Measurements from ENCODE around the gene SPTBN1. TPM values are rescaled to one million over a fixed set of nuclear protein-coding genes. Genes with fewer than 3 reads are reported as not detected.

The SPTBN1 gene
- total and polyA plus RNA-seq, 2 experiments from 2014 or later, result 122 to 341 TPM

- WGBS (ENCODE audit: low lambda C conversion rate, missing lambda C conversion rate), result 82% methylated on average over 1 of the region's 1 CpG
- H3K79me2 ChIP-seq, result peaks cover 81% of the 10 kb centered on the region
- TF ChIP-seq CTCF (IDR thresholded peaks at IDR 0.05; ENCODE audit: poor library complexity) (no peak), EZH2phosphoT487 (IDR thresholded peaks at IDR 0.05; ENCODE audit: low read depth, severe bottlenecking, unreplicated experiment) (no peak), EZH2 (IDR thresholded peaks at IDR 0.05; ENCODE audit: borderline replicate concordance) (no peak)
- H3K4me2 ChIP-seq, result no peak overlapping the region
- H3K4me1 ChIP-seq (ENCODE audit: insufficient read depth), result peaks cover 44% of the 10 kb centered on the region
- H3K27ac ChIP-seq, result peak overlapping the region; percentile 14
- no peak overlapping the region for H2AFZ ChIP-seq
- H4K20me1 ChIP-seq (ENCODE audit: insufficient read depth, poor library complexity, severe bottlenecking), result no peaks in the 10 kb centered on the region
- H3K27me3 ChIP-seq, result no peaks in the 10 kb centered on the region
- no peaks in the 10 kb centered on the region for H3K9me2 ChIP-seq (replicated peaks; ENCODE audit: insufficient read depth)
- no peak overlapping the region for H3K4me3 ChIP-seq
- no peaks in the 10 kb centered on the region for H3K36me3 ChIP-seq (replicated peaks; ENCODE audit: insufficient read depth, low read depth)
- no peaks in the 10 kb centered on the region for H3K9me3 ChIP-seq (ENCODE audit: low read depth)
- DNase-seq (ENCODE audit: low spot score), result no peak
Observed at GRCh38 chr2:54553775-54554174, 97.6 kb downstream of the SPTBN1 start.

GRCh38 chr2:54555318-54555837 is 99.3 kb downstream of the SPTBN1 start:
- Histone ChIP-seq H3K4me2 (peak overlapping the region; percentile 86), H2AFZ (no peak overlapping the region), H3K79me2 (peaks cover 86% of the 10 kb centered on the region), H3K27me3 (no peaks in the 10 kb centered on the region), H4K20me1 (ENCODE audit: insufficient read depth, poor library complexity, severe bottlenecking) (peaks cover 6% of the 10 kb centered on the region), H3K27ac (peak overlapping the region; percentile 98), H3K9me3 (ENCODE audit: low read depth) (no peaks in the 10 kb centered on the region), H3K4me3 (no peak overlapping the region), H3K36me3 (replicated peaks; ENCODE audit: insufficient read depth, low read depth) (no peaks in the 10 kb centered on the region), H3K4me1 (ENCODE audit: insufficient read depth) (peaks cover 32% of the 10 kb centered on the region), H3K9me2 (replicated peaks; ENCODE audit: insufficient read depth) (no peaks in the 10 kb centered on the region)
- 79% methylated on average over 3 of the region's 3 CpGs for WGBS (ENCODE audit: low lambda C conversion rate, missing lambda C conversion rate)
- TF ChIP-seq EZH2 (IDR thresholded peaks at IDR 0.05; ENCODE audit: borderline replicate concordance) (no peak), CTCF (IDR thresholded peaks at IDR 0.05; ENCODE audit: poor library complexity) (no peak), EZH2phosphoT487 (IDR thresholded peaks at IDR 0.05; ENCODE audit: low read depth, severe bottlenecking, unreplicated experiment) (no peak)
- DNase-seq (ENCODE audit: low spot score), result no peak

- WGBS (ENCODE audit: low lambda C conversion rate, missing lambda C conversion rate), result 86% methylated on average over 2 of the region's 2 CpGs
- H3K27me3 ChIP-seq, result no peaks in the 10 kb centered on the region
- peaks cover 10% of the 10 kb centered on the region for H4K20me1 ChIP-seq (ENCODE audit: insufficient read depth, poor library complexity, severe bottlenecking)
- no peak overlapping the region for H2AFZ ChIP-seq
- no peaks in the 10 kb centered on the region for H3K9me3 ChIP-seq (ENCODE audit: low read depth)
- no peaks in the 10 kb centered on the region for H3K36me3 ChIP-seq (replicated peaks; ENCODE audit: insufficient read depth, low read depth)
- TF ChIP-seq EZH2phosphoT487 (IDR thresholded peaks at IDR 0.05; ENCODE audit: low read depth, severe bottlenecking, unreplicated experiment) (no peak), CTCF (IDR thresholded peaks at IDR 0.05; ENCODE audit: poor library complexity) (no peak), EZH2 (IDR thresholded peaks at IDR 0.05; ENCODE audit: borderline replicate concordance) (no peak)
- no peak for DNase-seq (ENCODE audit: low spot score)
- peaks cover 89% of the 10 kb centered on the region for H3K79me2 ChIP-seq
- peaks cover 21% of the 10 kb centered on the region for H3K4me1 ChIP-seq (ENCODE audit: insufficient read depth)
- no peak overlapping the region for H3K4me3 ChIP-seq
- peak overlapping the region; percentile 98 for H3K27ac ChIP-seq
- H3K4me2 ChIP-seq, result peak overlapping the region; percentile 86
- no peaks in the 10 kb centered on the region for H3K9me2 ChIP-seq (replicated peaks; ENCODE audit: insufficient read depth)
Observed at GRCh38 chr2:54556621-54557121, 100.5 kb downstream of the SPTBN1 start.
